Left lobe of liver (tissue), 2 donors: ENCODE measurements around the gene FOXK2. TPM values are rescaled to one million over a fixed set of nuclear protein-coding genes. Genes with fewer than 3 reads are reported as not detected.

Experiments
- ATAC-seq: fragments of 200-7000 bp; cut with Tn5 transposase; one replicate; pipeline ENCODE4 v1.9.1; 2020; ENCODE audit warnings: mild to moderate bottlenecking, moderate library complexity
- DNase-seq: peaks from one replicate; pipeline ENCODE4 v3.0.0-alpha.2; 2020; ENCODE audit warnings: low spot score
- total RNA-seq: library from RNA; stranded (reverse); gene quantifications from one replicate; pipeline ENCODE4 v1.2.1, GENCODE V29; 2021
- donor health status: DM: no; HTN: no; CAD: no; lungs with moderate emphysema.
- donor health status: DM: no; HTN: yes; CAD: no.

FOXK2 gene
- total RNA-seq, 1 donor from 2014 or later = 16.2 TPM

DNA sequence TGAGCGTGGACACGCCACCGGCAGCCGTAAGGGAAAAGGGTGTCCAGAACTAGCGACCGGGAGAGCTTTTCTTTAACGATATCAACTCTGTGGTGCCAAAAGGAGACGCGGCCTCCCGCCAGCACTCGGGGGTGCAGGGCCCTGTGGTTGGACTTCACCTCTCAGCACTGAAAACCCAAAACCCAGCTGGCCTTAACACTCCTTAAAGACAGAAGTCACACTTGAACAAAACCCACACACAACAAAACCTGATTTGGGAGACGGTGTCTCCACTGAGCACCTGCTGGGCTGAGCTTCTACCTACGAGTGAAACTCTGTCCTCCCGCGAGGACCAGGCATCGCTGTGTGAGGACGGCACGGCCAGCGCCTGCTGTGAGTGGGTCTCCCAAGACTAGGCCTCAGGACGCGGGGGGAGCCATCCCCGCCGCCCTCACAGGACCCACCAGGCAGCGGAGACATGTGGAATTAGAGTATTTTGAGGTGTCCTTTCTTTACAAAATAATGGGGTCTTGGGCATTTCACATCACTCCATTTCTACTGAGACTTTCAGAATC is 82.0 kb downstream of the FOXK2 start:
- no peak for DNase-seq
- no peak for ATAC-seq

DNA sequence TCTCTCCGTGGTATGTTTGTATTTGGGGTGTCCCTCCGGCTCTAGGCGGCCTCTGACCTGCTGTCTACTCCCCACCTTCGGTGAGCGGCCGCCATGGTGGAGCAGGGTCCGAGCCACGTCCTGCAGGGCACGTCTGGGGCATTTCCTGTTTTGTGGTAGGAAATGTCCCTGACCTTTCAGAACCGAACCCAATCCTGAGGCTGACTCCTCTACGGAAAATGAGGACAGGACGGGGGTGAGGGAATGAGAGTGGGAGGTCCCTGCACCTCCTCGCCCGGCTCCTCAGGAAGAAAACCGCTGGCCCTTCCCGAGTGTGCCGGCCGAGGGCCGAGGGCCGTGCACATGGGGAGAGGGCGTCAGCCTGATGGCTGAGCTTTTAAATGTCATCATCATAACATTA is 83.0 kb downstream of the FOXK2 start:
- no peak for ATAC-seq
- no peak for DNase-seq

DNA sequence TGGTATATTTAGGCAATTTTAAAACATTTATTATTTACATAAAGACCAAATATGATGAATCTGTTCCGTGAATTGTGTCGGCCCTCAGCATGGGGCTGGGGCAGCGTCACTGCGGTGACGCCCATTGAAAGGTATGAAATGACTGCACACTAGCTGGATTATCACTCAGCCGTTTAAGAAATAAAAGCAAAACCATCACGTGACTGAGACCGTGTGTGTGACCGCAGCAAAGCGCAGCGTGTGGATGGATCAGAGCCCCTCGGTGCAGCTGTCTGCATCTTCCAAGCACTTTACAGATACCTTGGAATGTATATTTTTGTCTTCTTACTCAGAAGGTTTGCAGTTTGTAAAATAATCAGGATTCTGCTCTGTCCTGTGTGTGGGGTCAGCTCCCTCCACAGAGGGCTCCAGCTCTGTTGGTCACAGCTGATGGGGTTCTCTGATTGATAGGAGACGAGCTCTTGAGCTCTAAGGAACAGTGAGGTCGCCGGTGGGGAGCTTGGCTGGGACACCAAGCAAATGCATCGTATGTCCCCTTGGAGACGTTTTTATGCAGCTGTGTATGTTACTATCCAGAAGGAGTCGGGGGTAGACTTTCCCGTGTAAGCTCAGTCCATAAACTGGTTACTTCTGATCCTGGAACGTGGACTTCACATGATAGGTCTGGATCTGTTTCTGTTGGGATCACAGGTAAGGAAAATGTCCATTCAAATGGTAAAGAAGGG is 83.6 kb downstream of the FOXK2 start:
- no peak for ATAC-seq
- DNase-seq = no peak

DNA sequence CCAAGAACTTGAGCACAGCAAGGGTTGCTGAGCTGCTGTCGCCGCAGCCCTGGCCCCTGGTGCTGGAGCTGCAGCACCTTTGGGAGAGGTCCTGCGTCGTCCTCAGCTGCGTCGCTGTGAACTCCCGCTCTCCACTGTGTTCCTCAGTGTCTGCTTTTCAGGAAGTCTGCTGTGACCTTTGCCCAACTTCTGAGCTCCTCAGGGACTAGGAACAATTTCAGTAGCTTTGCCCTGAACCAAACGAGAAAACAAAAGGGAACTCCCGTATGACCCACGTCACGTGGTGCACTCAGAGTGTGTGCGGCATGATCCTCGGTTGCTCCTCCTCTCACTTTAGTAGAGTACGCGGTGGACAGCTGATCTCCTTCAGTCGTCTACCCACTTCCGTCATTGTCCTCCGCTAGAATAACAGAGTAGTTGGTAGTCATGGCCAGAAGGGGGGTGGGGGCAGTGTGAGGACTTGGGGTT is 84.5 kb downstream of the FOXK2 start:
- ATAC-seq (peak; percentile 51), DNase-seq (no peak)

DNA sequence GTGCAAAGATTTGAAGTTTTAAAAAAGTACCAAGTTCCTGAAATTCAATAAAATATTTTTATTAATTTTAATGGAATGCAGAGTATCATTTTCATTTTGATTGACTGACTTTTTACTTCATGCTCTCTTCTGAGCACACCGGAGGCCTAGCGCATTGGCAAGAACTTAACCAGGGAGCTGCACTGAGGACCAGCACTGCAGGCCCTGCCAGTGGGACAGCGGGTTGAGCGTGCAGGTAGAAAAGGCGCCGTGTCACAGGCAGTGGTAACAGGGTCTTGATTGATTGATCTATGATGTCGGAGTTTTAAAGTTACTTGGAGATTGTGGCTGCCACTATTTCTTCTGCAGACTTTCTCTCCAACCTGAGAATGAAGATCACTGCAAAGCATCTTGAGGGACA is 85.0 kb downstream of the FOXK2 start:
- DNase-seq (no peak), ATAC-seq (no peak)

DNA sequence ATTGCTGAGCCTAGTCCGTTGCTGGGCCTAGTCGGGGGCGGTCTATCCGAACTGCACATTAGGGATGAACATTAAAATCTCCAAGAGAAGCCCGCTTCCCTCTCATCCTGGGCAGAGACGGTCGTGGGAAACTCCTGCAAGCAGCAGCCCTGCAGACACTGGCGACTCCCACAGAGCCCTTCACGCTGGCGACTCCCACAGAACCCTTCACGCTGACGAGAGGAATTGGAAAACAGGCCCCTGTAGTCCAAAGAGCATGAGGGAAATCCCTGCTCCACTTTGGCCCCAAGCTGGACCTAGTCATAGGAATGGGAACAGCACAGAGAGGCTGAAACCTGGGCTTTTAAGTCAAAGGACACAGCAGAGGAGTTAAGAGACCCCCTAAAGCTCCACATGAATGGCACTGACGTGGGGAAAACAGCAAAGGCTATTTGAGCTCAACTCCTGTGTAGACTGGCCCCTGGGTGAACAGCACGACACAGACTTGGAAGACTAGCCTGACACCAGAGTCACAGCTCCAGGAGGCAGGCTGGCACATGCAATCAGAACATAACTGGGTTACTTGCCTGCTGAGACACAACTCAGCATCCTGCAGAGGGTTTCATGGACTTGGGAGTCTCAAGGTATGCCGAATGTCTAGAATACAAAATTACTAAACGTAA is 86.5 kb downstream of the FOXK2 start:
- DNase-seq (no peak), ATAC-seq (no peak)

DNA sequence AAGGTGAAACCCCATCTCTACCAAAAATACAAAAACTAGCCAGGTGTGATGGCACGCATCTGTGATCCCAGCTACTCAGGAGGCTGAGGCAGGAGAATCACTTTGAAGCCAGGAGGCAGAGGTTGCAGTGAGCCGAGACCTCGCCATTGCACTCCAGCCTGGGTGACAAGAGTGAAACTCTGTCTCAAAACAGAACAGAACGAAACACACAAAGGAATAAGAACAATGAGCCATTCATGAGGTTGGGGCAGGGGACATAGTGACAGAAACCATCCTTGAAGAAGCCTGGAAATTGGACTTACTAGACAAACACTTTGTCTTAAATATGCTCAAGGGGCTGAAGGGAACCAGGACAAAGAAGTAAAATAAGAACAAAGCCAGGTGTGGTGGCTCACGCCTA is 89.3 kb downstream of the FOXK2 start:
- DNase-seq = no peak
- no peak for ATAC-seq

DNA sequence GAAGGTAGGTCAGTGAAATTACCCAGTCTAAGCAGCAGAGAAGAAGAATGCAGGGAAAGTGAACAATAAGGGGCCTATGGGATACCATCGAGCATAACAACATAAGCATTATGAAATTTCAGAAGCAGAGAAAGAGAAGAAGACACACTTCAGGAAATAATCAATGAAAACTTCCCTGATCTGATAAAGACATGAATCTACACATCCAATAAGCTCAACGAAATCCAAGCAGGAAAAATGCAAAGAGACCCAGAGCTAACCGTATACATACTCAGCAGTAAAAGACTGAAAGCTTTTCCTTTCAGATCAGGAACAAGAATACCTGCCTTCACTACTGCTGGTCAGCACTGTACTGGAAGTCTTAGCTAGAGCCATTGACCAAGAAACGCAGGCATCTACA is 90.1 kb downstream of the FOXK2 start:
- ATAC-seq (no peak), DNase-seq (no peak)

DNA sequence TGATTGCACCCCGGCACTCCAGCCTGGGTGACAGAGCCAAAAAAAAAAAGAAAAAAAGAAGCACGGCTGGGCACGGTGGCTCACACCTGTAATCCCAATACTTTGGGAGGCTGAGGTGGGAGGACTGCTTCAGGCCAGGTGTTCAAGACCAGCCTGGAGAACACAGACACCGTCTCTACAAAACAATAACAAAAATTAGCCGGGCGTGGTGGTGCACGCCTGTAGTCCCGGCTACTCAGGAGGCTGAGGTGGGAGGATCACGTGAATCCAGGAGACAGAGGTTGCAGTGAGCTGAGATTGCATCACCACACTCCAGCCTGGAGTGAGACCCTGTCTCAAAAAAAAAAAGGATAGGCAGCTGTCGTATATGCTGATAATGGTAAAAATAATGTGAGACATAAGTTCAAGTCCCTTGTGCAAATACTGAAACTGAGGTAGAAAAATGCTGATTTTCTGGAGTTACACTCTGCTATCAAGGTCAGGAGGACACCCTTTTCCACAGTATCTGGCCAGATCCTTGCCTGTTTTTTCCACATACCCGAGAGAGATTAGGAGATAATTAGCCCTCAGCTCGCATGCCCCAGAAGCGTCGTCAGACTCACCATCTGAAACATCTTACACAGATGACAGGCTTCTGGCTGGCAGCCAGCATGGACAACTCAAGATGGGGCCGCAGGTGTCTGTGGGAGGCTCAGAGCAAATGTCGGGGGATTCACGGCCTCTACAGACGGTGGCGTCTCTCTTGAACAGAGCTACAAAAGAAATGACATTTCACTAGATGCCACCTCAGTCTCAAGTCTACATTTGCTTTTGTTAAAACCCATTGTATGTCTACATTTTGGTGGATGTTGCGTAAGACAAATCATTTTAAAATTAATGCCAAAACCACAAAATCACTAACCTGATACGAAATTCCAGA is 91.9 kb downstream of the FOXK2 start:
- ATAC-seq = no peak
- DNase-seq = no peak

DNA sequence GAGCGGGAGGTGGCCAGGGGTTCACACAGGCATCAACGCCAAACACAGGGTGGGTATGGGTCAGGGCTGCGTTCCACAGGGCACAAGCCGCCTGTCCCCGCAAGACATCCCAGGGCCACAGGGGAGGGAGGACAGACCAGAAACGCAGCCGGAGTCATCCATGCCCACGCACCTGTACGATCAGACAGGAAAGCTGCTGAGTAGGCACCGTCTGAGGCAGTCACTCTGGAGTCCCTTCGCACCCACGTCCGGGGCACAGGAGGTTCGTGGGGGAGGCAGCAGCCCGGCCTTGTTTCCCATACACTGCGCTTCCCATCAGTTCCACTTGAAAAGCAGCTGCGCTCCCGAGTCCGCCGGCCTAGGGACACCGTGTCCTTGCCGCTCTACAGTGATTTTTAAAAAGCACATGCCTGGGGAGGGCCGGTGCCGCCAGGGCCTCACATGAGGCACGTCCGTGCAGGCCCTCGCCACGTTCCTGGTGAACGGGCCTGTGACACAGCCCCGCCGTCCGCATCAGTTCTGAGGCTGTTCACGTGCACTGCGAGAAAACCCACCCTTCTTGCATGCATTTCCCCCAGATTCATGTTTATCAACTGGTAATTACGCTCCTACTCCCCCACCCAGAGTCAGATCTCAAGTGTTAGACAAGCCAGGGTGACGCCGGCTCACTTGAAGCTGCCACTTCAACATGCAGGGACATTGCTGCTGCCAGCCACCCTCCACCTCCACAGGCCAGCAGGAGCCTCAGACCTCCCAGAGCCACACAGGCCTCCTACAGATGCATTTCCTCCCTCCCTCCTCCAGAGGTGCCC is 94.0 kb downstream of the FOXK2 start:
- DNase-seq (no peak), ATAC-seq (peak; percentile 22)

DNA sequence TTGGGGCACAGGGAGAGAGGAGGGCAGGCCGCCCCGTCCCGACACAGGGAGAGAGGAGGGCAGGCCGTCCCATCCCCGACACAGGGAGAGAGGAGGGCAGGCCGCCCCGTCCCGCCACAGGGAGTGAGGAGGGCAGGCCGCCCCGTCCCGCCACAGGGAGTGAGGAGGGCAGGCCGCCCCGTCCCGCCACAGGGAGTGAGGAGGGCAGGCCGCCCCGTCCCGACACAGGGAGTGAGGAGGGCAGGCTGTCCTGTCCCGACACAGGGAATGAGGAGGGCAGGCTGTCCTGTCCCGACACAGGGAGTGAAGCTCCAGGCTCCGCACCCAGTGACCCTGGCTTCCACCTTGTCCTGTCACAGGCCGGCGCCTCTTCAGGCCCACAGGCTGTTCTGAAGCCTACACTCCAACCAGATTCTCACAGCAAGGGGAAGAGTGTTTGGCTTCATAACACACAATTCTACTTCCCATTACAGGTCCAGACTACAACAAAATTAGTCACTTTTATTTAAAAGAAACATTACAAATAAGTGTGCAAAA is 94.6 kb downstream of the FOXK2 start:
- ATAC-seq (no peak), DNase-seq (no peak)

DNA sequence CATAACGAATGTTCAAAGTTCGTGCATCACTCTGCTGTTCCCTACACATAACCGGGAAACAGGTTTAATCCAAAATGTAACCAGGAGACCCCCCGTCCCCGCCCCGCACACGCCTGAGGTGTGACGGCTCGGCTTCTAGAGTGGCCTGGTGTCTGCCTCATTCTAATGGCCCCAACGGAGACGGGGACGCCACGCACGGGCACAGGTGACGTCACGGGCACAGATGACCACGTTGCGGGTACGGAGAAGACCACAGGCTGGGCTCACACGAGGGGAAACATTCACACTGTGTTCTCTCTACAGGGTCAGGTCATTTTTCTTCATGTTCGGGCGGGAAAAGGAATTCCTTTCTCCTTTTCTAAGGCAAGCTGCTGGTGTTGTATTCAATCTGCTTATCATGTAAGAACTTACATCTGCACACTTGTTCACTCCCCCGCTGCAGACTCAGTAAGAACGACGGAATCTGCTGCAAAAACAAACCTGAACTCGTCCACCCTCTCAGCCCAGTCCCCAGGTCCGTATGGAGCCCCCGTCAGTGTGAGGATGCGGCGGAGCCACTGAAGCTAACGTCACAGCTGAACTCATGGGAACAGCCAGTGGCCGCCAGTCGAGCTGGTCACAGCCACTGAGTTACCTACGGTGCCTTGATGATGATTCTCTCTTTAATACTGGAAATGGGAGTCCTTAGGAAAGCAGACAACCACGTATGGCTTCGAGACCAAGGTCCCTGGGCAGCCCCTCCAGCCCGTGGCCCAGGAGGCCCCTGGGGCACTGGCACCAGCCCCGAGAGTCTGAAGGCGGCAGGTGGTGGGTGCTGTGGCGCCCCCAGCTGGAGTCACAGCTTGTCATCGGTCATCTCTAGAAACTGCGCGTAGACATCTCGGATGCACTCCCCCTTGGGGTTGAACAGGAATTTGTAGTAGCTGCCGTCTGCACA is 95.8 kb downstream of the FOXK2 start:
- DNase-seq (no peak), ATAC-seq (no peak)

DNA sequence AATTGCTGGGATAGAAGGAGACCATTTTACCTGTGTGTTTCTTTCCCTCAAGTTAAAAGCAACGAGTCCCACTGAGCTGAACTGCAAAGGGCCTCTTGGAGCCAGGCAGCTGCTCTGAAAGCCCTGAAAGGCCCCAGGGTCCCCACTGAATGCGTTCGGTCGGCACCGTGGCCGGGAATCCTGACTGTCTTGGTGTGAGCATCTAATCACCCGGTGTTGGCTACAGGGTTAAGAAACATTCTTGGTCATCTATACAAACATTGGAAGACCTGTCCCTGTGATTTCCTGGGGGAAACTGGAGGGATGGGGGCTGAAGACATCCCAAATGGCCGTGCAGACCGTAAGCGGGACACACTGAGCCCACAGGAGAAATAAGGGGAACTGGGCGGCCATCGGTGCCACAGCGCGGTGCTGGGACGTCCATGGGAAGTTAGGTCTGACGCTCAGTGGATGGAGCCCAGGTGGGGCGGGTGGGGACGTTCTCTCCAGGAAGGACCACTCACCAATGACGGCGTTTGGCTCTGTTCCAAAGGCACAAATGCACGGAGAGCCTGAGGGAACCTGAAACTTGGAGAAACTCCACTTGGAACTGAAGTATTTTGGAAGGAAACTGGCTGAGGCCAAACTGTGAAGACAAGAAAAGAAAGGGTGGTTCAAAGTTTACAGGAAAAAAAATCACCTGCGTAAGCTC is 96.6 kb downstream of the FOXK2 start:
- DNase-seq (no peak), ATAC-seq (no peak)

DNA sequence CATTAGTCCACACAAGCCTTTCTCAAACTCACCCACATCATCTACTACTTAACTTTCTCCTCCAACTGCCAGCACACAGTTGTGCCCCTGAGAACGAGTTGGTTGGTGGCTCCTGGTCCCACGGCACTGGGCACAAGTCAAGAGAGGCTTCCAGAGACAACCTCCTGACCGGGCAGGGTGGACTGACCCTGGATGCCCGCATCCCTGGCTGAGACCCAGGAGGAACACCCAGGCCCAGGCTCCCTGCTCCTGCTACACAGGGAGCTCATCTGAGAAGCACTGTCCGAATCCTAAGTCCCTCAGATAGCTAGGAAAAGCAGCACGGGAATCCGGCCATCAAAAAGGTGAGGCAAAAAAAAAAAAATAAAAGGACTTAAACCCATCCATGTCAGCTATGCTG is 99.7 kb downstream of the FOXK2 start:
- ATAC-seq (peak; percentile 19), DNase-seq (no peak)

DNA sequence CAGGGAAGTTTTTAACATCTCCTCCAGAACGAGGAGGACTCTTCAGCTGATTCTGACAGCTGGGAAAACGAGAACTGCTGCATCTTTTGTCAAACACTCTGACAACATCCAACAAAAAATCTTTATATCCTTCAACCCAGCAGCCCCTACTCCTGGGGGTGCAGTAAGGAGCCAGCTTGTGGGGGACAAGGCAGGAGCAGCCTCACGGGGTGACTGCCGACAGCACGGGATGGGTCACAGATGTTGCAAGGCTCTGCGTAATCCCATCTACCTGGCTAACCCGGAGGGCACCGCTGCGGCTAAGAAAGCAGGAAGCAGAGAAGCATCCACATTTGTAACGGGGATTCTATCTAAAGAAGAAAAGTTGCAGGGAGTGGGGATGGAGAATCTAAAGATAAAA is 100.1 kb downstream of the FOXK2 start:
- DNase-seq (no peak), ATAC-seq (no peak)

DNA sequence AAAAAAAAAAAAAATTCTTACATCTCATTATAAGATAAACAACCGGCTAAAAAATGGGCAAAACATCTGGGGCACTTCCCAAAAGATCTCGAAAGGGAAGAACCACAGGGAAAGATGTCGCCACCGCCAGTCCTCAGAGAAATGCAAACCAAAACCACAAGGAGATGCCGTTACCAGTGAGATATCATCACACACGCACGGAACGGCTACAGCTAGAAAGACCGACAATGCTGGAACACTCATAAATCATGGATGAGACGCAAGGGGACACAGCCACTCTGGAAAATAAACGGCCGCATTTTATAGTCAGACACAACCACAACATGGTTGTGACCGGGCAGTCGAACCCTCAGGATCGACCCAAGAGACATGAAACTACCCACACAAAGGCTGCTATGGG is 104.2 kb downstream of the FOXK2 start:
- DNase-seq (no peak), ATAC-seq (no peak)

DNA sequence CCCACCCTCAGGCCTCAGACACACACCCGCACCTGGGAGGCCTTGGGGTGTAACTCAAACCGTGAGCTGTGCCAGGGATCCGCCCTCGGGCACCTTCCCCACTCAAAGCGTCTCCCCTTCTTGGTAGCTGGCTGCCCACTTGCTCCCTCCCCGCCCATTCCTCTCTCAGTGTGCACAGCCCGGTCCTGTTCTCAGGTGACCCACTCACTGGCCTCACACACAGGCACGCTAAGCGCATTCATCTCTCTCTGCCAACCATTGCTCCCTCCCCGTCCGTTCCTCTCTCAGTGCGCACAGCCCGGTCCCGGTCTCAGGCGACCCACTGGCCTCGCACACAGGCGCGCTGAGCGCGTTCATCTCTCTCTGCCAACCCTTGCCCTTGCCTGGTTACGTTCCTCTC is 107.9 kb downstream of the FOXK2 start:
- ATAC-seq = peak; percentile 19
- DNase-seq = no peak

DNA sequence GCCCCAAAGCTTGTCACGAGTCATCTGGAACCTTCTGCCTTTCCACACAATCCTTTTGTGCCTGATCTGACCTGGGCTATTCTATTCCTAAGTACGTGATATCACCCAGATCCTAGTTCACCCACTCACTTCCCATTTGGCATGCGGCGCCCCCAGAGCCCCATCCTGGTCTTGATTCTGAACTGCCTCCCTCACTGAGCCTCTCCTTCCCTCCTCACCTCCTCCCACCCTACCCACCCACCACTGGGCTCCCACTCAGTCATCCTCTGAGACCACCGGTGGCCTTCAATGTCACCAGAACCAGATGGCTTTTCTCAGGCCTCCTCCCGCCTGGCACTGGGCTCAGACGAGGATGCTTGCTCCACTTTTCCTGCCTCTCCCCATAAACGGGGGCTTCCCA is 110.2 kb downstream of the FOXK2 start:
- ATAC-seq (no peak), DNase-seq (no peak)

DNA sequence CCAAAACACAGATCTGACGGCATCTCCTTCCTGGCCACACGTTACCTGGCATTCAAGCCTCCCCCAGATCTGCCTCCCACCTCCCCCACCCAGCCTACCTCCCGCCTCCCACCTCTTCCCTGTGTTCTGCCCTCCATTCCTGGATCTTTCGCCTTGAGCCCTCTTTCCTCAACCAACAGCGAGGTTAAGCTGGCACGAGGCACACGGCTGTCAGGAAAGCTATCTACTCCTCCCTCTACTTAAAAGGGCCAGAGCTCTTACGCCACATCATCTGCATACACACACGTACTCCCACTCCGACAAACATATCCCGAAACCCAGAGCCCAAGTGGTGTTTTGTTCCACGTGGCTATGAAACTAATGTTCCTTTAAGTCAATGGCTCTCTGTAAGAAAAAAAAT is 110.7 kb downstream of the FOXK2 start:
- DNase-seq (no peak), ATAC-seq (no peak)
